Stimulated activated memory B cell treated with anti-CD40 and anti-IgM and Interleukin-4, amounts not matched to agents 10 μg/mL and 1 μg/mL and 100 μg/mL, for 72 hours (primary cell): ENCODE measurements around the gene KLHDC10.
A peak's percentile ranks its signal among the peaks of the same experiment; 100 is the strongest.
"Not testable (repeated sequence)": the region's sequence is repeated elsewhere in the genome, so short reads cannot be mapped to it uniquely, and the experiment has no call there.

Source experiments
- ATAC-seq: fragments of 150-1000 bp; cut with Tn5 transposase; 2 replicates; pipeline ENCODE4 v1.10.0; 2021
- H3K27ac Mint-ChIP-seq: one replicate; pipeline ENCODE4 v1.8.0; 2022; ENCODE audit warnings: mild to moderate bottlenecking, mixed read lengths
- H3K27me3 Mint-ChIP-seq: one replicate; pipeline ENCODE4 v1.8.0; 2022; ENCODE audit warnings: mixed read lengths
- H3K36me3 Mint-ChIP-seq: one replicate; pipeline ENCODE4 v1.8.0; 2022; ENCODE audit warnings: mixed read lengths
- H3K4me1 Mint-ChIP-seq: one replicate; pipeline ENCODE4 v1.8.0; 2022; ENCODE audit warnings: mixed read lengths
- H3K4me3 Mint-ChIP-seq: one replicate; pipeline ENCODE4 v1.8.0; 2022; ENCODE audit warnings: mild to moderate bottlenecking, moderate library complexity, mixed read lengths
- H3K9me3 Mint-ChIP-seq: one replicate; pipeline ENCODE4 v1.8.0; 2022; ENCODE audit warnings: mixed read lengths

Gene KLHDC10

DNA sequence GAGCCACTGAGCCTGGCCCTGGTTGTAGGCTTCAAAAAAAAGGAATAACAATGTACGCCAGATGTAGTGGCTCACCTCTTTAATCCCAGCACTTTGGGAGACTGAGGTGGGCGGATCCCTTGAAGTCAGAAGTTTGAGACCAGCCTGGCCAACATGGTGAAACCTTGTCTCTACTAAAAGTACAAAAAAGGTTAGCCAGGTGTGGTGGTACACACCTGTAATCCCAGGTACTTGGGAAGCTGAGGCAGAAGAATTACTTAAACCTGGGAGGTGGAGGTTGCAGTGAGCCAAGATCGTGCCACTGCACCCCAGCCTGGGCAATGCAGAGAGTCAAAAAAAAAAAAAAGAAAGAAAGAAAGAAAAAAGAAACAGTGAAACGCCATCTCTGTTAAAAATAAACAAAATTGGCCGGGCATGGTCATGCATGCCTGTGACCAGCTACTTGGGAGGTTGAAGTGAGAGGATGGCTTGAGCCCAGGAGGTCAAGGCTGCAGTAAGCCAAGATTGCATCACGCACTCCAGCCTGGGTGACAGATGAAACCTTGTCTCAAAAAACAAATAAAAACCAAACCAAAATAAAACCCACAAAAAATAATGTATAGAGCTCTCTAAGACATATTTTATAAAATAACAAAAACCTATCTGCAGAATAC is 4.7 kb upstream of the KLHDC10 start:
- H3K4me1 Mint-ChIP-seq: peaks cover 6% of the 10 kb centered on the region
- no peaks in the 10 kb centered on the region for H3K36me3 Mint-ChIP-seq
- no peak overlapping the region for H3K4me3 Mint-ChIP-seq
- H3K27me3 Mint-ChIP-seq: peaks cover 28% of the 10 kb centered on the region
- no peak overlapping the region for H3K27ac Mint-ChIP-seq
- no peaks in the 10 kb centered on the region for H3K9me3 Mint-ChIP-seq
- ATAC-seq: no peak

GRCh38 chr7:130069179-130069977 is 956 bp upstream of the KLHDC10 start:
- no peaks in the 10 kb centered on the region for H3K9me3 Mint-ChIP-seq
- H3K27me3 Mint-ChIP-seq: peaks cover 11% of the 10 kb centered on the region
- peak overlapping the region; percentile 85 for H3K4me3 Mint-ChIP-seq
- peaks cover 13% of the 10 kb centered on the region for H3K36me3 Mint-ChIP-seq
- H3K4me1 Mint-ChIP-seq: peaks cover 41% of the 10 kb centered on the region
- no peak for ATAC-seq
- peak overlapping the region; percentile 72 for H3K27ac Mint-ChIP-seq

GRCh38 chr7:130070861-130071622 is 708 bp downstream of the KLHDC10 start:
- Mint-ChIP-seq H3K9me3 (no peaks in the 10 kb centered on the region), H3K27ac (peak overlapping the region; percentile 72), H3K4me3 (peak overlapping the region; percentile 85), H3K4me1 (peaks cover 56% of the 10 kb centered on the region), H3K27me3 (no peaks in the 10 kb centered on the region), H3K36me3 (peaks cover 13% of the 10 kb centered on the region)
- peak; percentile 21 for ATAC-seq

GRCh38 chr7:130071701-130072622 is 1.6 kb downstream of the KLHDC10 start:
- Mint-ChIP-seq H3K9me3 (no peaks in the 10 kb centered on the region), H3K27me3 (no peaks in the 10 kb centered on the region), H3K36me3 (peaks cover 13% of the 10 kb centered on the region), H3K4me3 (peak overlapping the region; percentile 53), H3K4me1 (peaks cover 63% of the 10 kb centered on the region), H3K27ac (no peak overlapping the region)
- ATAC-seq: peak; percentile 44

GRCh38 chr7:130079846-130080394 is 9.6 kb downstream of the KLHDC10 start:
- H3K27me3 Mint-ChIP-seq: no peaks in the 10 kb centered on the region
- no peak overlapping the region for H3K4me3 Mint-ChIP-seq
- H3K4me1 Mint-ChIP-seq: peaks cover 57% of the 10 kb centered on the region
- ATAC-seq: no peak
- peaks cover 32% of the 10 kb centered on the region for H3K36me3 Mint-ChIP-seq
- H3K27ac Mint-ChIP-seq: no peak overlapping the region
- H3K9me3 Mint-ChIP-seq: peaks cover 2% of the 10 kb centered on the region

DNA sequence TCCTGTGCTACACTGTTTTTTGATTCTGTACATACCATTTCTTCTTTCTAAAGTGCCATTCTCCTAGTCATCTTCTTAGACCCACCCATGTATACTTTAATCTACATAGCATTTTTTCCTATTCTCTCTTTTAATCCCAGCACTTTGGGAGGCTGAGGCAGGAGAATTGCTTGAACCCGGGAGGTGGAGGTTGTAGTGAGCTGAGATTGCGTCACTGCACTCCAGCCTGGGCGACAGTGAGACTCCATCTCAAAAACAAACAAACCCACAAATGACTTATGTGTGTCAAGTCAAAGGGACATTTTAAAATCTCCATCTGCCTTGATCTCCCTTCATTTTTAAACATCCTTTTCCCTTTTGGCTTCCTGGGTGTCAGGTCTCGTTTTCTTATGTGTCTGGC is 13.2 kb downstream of the KLHDC10 start:
- H3K27me3 Mint-ChIP-seq, ATAC-seq, H3K9me3 Mint-ChIP-seq, H3K4me3 Mint-ChIP-seq, H3K27ac Mint-ChIP-seq: not testable (repeated sequence)
- peaks cover 64% of the 10 kb centered on the region for H3K4me1 Mint-ChIP-seq
- H3K36me3 Mint-ChIP-seq: peaks cover 30% of the 10 kb centered on the region

- Mint-ChIP-seq H3K4me1 (peaks cover 62% of the 10 kb centered on the region), H3K27ac (no peak overlapping the region), H3K36me3 (peaks cover 24% of the 10 kb centered on the region), H3K9me3 (peaks cover 2% of the 10 kb centered on the region), H3K27me3 (no peaks in the 10 kb centered on the region), H3K4me3 (no peak overlapping the region)
- no peak for ATAC-seq
Measured at GRCh38 chr7:130084037-130084875, 13.9 kb downstream of the KLHDC10 start.

DNA sequence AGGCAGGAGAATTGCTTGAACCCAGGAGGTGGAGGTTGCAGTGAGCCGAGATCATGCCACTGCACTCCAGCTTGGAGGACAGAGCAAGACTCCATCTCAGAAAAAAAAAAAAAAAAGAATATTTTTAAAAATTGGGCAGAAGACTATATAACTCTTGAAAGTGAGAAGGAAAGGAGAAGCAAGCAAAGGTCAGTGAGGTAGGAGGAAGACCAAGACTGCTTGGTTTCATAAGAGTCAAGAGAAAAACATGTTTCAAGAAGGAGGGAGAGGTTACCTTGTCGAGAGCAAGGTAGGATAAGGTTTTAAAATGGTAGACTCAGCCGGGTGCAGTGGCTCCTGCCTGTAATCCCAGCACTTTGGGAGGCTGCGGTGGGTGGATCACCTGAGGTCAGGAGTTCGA is 14.9 kb downstream of the KLHDC10 start:
- not testable (repeated sequence) for H3K27ac Mint-ChIP-seq, H3K9me3 Mint-ChIP-seq, ATAC-seq, H3K4me3 Mint-ChIP-seq, H3K27me3 Mint-ChIP-seq
- peaks cover 62% of the 10 kb centered on the region for H3K4me1 Mint-ChIP-seq
- H3K36me3 Mint-ChIP-seq: peaks cover 24% of the 10 kb centered on the region

DNA sequence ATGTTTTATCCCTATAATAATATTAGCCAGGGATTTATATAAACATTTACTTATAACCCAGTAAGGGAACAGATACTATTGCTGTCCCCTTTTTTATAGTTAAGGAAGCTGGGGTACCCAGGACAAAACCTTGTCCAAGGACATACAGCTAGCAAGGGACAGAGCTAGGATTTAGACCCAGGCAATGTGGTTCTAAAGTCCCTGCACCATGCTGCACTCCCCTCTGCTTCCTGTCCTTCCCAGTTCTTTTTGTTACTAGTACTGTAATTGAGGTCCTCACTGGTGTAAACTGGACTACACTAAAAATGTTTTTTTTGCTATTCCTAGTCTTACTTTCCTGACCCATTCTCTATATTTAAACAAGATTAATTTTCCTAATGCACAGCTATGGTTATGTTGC is 16.6 kb downstream of the KLHDC10 start:
- no peak overlapping the region for H3K4me3 Mint-ChIP-seq
- H3K27ac Mint-ChIP-seq: peak overlapping the region; percentile 37
- H3K9me3 Mint-ChIP-seq: peaks cover 2% of the 10 kb centered on the region
- ATAC-seq: no peak
- peaks cover 18% of the 10 kb centered on the region for H3K36me3 Mint-ChIP-seq
- H3K4me1 Mint-ChIP-seq: peaks cover 72% of the 10 kb centered on the region
- H3K27me3 Mint-ChIP-seq: no peaks in the 10 kb centered on the region

GRCh38 chr7:130087364-130087763 is 17.0 kb downstream of the KLHDC10 start:
- H3K9me3 Mint-ChIP-seq: peaks cover 2% of the 10 kb centered on the region
- no peaks in the 10 kb centered on the region for H3K27me3 Mint-ChIP-seq
- peak overlapping the region; percentile 37 for H3K27ac Mint-ChIP-seq
- ATAC-seq: no peak
- peaks cover 73% of the 10 kb centered on the region for H3K4me1 Mint-ChIP-seq
- no peak overlapping the region for H3K4me3 Mint-ChIP-seq
- H3K36me3 Mint-ChIP-seq: peaks cover 17% of the 10 kb centered on the region

GRCh38 chr7:130090745-130091532 is 20.6 kb downstream of the KLHDC10 start:
- H3K27ac Mint-ChIP-seq: peak overlapping the region; percentile 67
- H3K27me3 Mint-ChIP-seq: no peaks in the 10 kb centered on the region
- H3K4me1 Mint-ChIP-seq: peaks cover 49% of the 10 kb centered on the region
- H3K4me3 Mint-ChIP-seq: peak overlapping the region; percentile 39
- ATAC-seq: peak; percentile 93
- H3K9me3 Mint-ChIP-seq: no peaks in the 10 kb centered on the region
- no peaks in the 10 kb centered on the region for H3K36me3 Mint-ChIP-seq

- Mint-ChIP-seq H3K4me3 (peak overlapping the region; percentile 62), H3K9me3 (no peaks in the 10 kb centered on the region), H3K27ac (peak overlapping the region; percentile 67), H3K27me3 (no peaks in the 10 kb centered on the region), H3K36me3 (no peaks in the 10 kb centered on the region), H3K4me1 (peaks cover 39% of the 10 kb centered on the region)
- ATAC-seq: no peak
Measured at GRCh38 chr7:130091999-130092398, 21.7 kb downstream of the KLHDC10 start.

DNA sequence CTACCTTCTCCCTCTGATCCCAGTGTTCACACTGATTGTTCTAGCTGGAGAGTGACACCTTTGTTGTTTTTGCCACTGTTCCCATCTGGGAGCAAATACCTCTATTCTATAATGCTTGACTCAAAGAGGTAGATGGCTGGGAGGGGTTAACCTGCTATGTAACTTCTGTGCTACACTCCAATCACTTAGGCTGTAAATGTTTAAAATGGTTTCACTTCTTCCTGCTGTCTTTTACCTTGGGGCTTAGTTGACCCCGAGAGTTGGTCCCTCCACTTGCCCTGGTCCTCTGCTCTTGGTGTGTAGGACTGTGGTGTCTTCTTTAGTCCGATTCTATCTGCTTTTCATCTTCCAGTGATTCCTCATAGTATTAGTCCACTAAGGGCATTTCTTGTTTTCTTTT is 22.3 kb downstream of the KLHDC10 start:
- Mint-ChIP-seq H3K4me1 (peaks cover 34% of the 10 kb centered on the region), H3K27ac (peak overlapping the region; percentile 67), H3K27me3 (no peaks in the 10 kb centered on the region), H3K9me3 (no peaks in the 10 kb centered on the region), H3K4me3 (peak overlapping the region; percentile 62), H3K36me3 (no peaks in the 10 kb centered on the region)
- no peak for ATAC-seq
